HG03135 (cell line): ENCODE measurements around the gene FRMD6.
"Not testable (repeated sequence)": the region's sequence is repeated elsewhere in the genome, so short reads cannot be mapped to it uniquely, and the experiment has no call there.

ENCODE experiments used
- ATAC-seq: cut with Tn5 transposase; IDR thresholded peaks from one replicate; pipeline ENCODE4 v1.9.1; 2021; ENCODE audit warnings: mild to moderate bottlenecking, moderate library complexity; ENCODE audit not compliant: unreplicated experiment

FRMD6 gene

DNA sequence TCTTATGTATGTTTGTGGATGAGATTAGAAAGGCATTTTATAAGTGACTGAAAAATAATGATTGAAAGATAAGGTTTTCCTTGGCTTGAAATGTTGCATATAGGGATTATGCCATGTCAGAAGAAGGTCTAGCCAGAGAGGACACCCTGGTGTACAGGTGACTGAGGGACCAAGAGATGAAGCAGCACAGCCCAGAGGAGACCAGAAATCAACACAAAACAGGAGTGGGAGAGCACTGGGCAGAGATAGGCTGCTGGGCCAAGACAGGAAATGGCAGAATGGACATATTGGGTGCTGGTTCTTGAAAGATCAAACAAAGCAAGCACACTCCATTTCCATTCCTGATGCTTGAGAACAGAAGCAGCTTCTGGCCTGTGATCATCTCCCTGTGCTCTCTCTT, 24.4 kb upstream of the FRMD6 start:
- no peak for ATAC-seq

- no peak for ATAC-seq
Observed at GRCh38 chr14:51628238-51628637, 23.5 kb upstream of the FRMD6 start.

DNA sequence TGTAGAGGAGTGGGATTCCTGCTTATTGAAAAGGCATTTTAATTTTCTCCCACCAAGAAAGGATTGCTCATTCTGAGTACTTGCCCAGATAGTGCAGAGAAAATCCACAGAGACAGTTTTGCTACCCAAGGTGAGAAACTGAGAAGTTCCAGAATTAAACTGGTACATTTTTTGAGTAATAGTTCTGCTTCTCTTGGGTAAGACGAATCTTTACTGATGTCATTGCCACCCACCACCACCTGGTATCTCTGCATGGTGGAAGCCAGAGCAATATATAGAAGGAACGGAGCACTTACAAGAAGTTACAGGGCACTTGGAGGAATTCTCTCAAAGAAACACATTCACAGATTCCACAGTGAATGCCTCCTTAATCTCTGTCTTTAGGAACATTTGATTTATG, 20.7 kb upstream of the FRMD6 start:
- no peak for ATAC-seq

DNA sequence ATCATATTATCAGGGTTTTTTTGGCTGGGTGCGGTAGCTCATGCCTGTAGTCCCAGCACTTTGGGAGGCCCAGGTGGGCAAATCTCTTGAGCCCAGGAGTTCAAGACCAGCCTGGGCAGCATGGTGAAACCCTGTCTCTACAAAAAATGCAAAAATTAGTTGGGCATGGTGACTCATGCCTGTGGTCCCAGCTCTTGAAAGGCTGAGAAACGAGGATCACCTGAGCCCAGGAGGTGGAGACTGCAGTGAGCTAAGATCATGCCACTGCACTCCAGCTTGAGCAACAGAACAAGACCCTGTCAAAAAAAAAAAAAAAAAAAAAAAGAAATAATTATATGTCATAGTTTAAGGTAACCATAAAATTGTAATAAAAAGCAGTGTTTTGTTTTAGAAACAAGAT, 18.4 kb upstream of the FRMD6 start:
- ATAC-seq: not testable (repeated sequence)

DNA sequence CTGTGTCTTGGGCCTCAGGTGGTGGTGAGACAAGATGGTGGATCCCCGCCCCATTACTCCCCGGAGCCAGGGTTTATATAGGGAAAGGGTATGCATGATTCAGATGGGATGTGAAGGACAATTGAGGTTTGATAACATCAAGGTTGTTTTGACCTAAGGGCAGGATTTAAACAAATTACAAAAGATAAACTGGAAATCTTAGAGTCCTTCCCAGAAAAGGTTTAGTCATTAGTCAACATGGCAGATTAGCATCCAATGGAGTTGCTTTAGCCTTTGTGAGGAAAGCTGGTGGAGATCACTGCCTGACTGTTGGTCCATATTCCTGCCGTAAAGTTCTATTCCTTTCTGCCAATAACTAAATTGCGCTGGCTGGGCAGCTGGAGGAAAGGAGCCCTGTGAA, 15.6 kb upstream of the FRMD6 start:
- no peak for ATAC-seq

DNA sequence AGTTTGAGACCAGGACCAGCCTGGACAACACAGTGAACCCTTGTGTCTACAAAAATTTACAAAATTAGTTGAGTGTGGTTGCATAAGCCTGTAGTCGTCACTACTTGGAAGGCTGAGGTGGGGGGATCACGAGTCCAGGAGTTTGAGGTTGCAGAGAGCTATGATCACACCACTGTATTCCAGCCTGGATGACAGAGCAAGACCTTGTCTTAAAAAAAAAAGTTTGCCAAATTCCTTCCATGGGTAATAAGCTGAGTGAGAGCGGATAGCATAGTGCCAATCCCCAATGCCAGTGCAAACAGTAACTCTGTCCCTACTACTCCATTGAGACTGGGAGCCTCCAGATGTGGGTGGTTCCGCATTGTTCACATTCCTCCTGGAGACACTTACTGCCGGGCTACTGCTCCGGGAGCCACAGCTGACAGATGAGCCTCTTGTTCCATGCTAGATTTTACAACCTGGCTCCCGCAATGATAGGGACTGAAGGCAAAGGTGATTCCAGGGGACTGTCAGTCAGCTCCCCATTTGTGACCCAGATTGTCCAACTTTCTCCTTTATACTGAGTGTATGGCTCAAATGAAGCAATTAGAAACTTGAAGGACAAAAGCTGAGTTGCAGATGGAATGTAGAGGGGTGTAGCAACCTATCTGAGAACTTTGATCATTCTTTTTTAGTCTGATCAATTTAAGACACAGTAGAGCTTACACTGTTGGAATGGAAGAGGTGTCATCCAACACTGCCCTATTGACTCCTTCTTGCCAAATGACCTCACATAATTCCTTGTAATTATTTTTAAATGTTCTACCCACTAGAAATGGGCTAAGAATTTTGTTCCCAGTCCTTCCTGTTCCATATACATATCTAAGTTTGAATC, 13.4 kb upstream of the FRMD6 start:
- ATAC-seq: no peak

- ATAC-seq: no peak
Observed at GRCh38 chr14:51639668-51640316, 11.9 kb upstream of the FRMD6 start.

GRCh38 chr14:51643140-51643539, 8.6 kb upstream of the FRMD6 start:
- ATAC-seq: no peak

GRCh38 chr14:51644217-51644933, 7.3 kb upstream of the FRMD6 start:
- ATAC-seq: no peak

DNA sequence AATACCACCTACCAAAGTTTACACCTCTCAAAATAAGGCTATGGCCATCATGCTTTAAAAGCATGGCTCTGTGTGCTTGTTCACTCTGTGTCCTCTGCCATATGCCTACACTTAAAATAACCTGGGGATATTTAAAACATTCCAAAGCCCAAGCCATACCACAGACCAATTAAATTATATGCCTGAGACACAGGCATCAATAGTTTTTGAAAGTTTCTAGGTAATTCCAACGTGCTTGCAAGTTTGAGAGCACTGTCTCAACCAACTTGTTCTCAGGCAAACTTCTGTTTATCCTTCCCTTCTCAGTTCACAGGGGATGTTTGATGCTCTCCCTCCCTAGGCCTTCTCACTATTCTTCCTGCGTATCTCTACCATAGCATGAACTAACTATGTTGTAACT, 3.4 kb upstream of the FRMD6 start:
- no peak for ATAC-seq

GRCh38 chr14:51650716-51651387, 858 bp upstream of the FRMD6 start:
- ATAC-seq: no peak

- ATAC-seq: peak; percentile 30
Observed at GRCh38 chr14:51652168-51653078, 713 bp downstream of the FRMD6 start.

GRCh38 chr14:51653079-51653774, 1.5 kb downstream of the FRMD6 start:
- no peak for ATAC-seq

GRCh38 chr14:51653775-51654532, 2.2 kb downstream of the FRMD6 start:
- ATAC-seq: no peak

- ATAC-seq: no peak
Observed at GRCh38 chr14:51654533-51654845, 2.8 kb downstream of the FRMD6 start.

DNA sequence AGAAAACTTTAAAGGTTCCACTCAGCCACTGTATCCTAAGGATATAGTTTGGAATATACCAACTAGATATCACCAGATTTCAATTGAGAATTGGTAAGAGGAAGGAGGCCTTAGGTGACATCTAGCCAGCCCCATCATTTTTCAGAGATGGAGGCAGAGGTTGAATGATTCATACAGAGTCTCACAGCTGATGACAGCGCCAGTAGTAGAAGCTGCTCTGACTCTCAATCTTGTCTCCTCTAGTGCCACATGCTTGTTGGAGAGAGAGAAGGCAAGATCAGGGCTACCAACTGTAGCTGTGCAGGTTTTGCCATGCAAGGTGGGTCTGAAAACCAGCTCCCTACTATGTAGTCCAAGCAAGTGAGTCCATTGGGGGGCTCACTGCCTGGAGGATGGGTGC, 6.1 kb downstream of the FRMD6 start:
- ATAC-seq: no peak

- no peak for ATAC-seq
Observed at GRCh38 chr14:51658441-51659173, 6.9 kb downstream of the FRMD6 start.

DNA sequence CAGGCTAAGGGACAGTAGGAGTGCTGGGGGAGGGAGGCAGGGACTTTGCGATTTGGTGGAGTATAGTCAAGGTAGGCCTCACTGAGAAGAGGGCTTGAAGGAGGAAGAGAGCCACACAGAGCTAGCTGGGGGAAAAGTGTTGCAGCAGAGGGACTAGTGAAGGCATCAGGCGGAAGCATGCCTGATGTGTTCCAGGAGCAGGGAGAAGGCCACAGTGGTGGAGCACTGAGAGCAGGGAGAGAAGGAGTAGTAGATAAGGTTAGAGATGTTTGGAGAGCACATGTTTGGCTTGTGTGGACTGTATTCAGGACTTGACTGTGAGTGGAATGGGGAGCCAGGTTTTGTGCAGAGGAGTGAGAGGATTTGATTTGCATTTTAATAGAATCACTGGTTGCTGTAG, 9.0 kb downstream of the FRMD6 start:
- no peak for ATAC-seq
